H9 (cell line): Measurements from ENCODE around the gene KAZN. TPM values are rescaled to one million over a fixed set of nuclear protein-coding genes. Genes with fewer than 3 reads are reported as not detected.

ENCODE experiments used
- DNase-seq: peaks from one replicate; pipeline ENCODE4 v3.0.0-alpha.2; 2017
- H2AFZ ChIP-seq: one replicate; pipeline ENCODE4 v1.6.1; 2013; ENCODE audit warnings: mild to moderate bottlenecking, low read length, control low read depth, moderate library complexity
- H2AK5ac ChIP-seq: 2 replicates; pipeline ENCODE4 v1.6.1; 2013; ENCODE audit warnings: low read length, control low read depth, mixed read lengths; ENCODE audit not compliant: insufficient read length
- H2BK120ac ChIP-seq: one replicate; pipeline ENCODE4 v1.6.1; 2013; ENCODE audit warnings: low read depth, mild to moderate bottlenecking, low read length, control low read depth, inconsistent platforms; ENCODE audit not compliant: poor library complexity, severe bottlenecking
- H2BK12ac ChIP-seq: 2 replicates; pipeline ENCODE4 v1.6.1; 2013; ENCODE audit warnings: low read length, control low read depth, mixed read lengths, low read depth; ENCODE audit not compliant: insufficient read length
- H2BK15ac ChIP-seq: 2 replicates; pipeline ENCODE4 v1.6.1; 2013; ENCODE audit warnings: low read depth, low read length, control low read depth
- H2BK20ac ChIP-seq: one replicate; pipeline ENCODE4 v1.6.1; 2013; ENCODE audit warnings: low read depth, mild to moderate bottlenecking, low read length, control low read depth, inconsistent platforms; ENCODE audit not compliant: poor library complexity, severe bottlenecking
- H2BK5ac ChIP-seq: 2 replicates; pipeline ENCODE4 v1.6.1; 2013; ENCODE audit warnings: low read length, control low read depth, mixed read lengths; ENCODE audit not compliant: insufficient read length
- H3K14ac ChIP-seq: 2 replicates; pipeline ENCODE4 v1.6.1; 2013; ENCODE audit warnings: low read length, control low read depth; ENCODE audit not compliant: insufficient read depth
- H3K18ac ChIP-seq: 2 replicates; pipeline ENCODE4 v1.6.1; 2013; ENCODE audit warnings: low read depth, mild to moderate bottlenecking, mixed read lengths, low read length, control low read depth; ENCODE audit not compliant: insufficient read length
- H3K23ac ChIP-seq: 2 replicates; pipeline ENCODE4 v1.6.1; 2013; ENCODE audit warnings: low read length, control low read depth, mixed read lengths, low read depth; ENCODE audit not compliant: insufficient read length
- H3K23me2 ChIP-seq: 2 replicates; pipeline ENCODE4 v1.6.1; 2013; ENCODE audit warnings: low read depth, mild to moderate bottlenecking, mixed read lengths, low read length, control low read depth; ENCODE audit not compliant: insufficient read length, poor library complexity, severe bottlenecking
- H3K27ac ChIP-seq: 2 replicates; pipeline ENCODE4 v1.5.1; 2013; ENCODE audit warnings: low read length, control low read depth, mixed read lengths, low read depth; ENCODE audit not compliant: insufficient read length
- H3K27me3 ChIP-seq: 2 replicates; pipeline ENCODE4 v1.6.1; 2013; ENCODE audit warnings: low read length, control low read depth, inconsistent platforms; ENCODE audit not compliant: insufficient read depth
- H3K4ac ChIP-seq: 2 replicates; pipeline ENCODE4 v1.6.1; 2013; ENCODE audit warnings: low read depth, mild to moderate bottlenecking, control low read depth, inconsistent platforms, low read length, moderate library complexity
- H3K4me1 ChIP-seq: 2 replicates; pipeline ENCODE4 v1.6.1; 2013; ENCODE audit warnings: low read length, control low read depth, inconsistent platforms; ENCODE audit not compliant: insufficient read depth
- H3K4me2 ChIP-seq: 2 replicates; pipeline ENCODE4 v1.6.1; 2013; ENCODE audit warnings: low read length, control low read depth, mixed read lengths; ENCODE audit not compliant: insufficient read length, insufficient read depth
- H3K56ac ChIP-seq: 2 replicates; pipeline ENCODE4 v1.6.1; 2013; ENCODE audit warnings: low read depth, mild to moderate bottlenecking, mixed read lengths, low read length, control low read depth; ENCODE audit not compliant: insufficient read length
- H3K79me1 ChIP-seq: 2 replicates; pipeline ENCODE4 v1.6.1; 2013; ENCODE audit warnings: low read depth, mild to moderate bottlenecking, moderate library complexity, low read length, control low read depth, inconsistent platforms; ENCODE audit not compliant: insufficient read depth, poor library complexity, severe bottlenecking
- H3K79me2 ChIP-seq: 2 replicates; pipeline ENCODE4 v1.6.1; 2013; ENCODE audit warnings: low read length, control low read depth, inconsistent platforms; ENCODE audit not compliant: insufficient read depth
- H3K9ac ChIP-seq: 2 replicates; pipeline ENCODE4 v1.6.1; 2013; ENCODE audit warnings: low read length, control low read depth, mixed read lengths; ENCODE audit not compliant: insufficient read length; ENCODE audit errors: extremely low read depth
- H3K9me3 ChIP-seq: one replicate; pipeline ENCODE4 v1.6.1; 2013; ENCODE audit warnings: low read depth, low read length, inconsistent platforms; ENCODE audit not compliant: control insufficient read depth
- H3T11ph ChIP-seq: one replicate; pipeline ENCODE4 v1.6.1; 2013; ENCODE audit warnings: mild to moderate bottlenecking, low read length, control low read depth, inconsistent platforms
- H4K20me1 ChIP-seq: one replicate; pipeline ENCODE4 v1.6.1; 2013; ENCODE audit not compliant: control insufficient read depth, insufficient read length, insufficient read depth
- H4K5ac ChIP-seq: 2 replicates; pipeline ENCODE4 v1.6.1; 2013; ENCODE audit warnings: low read depth, mild to moderate bottlenecking, mixed read lengths, low read length, control low read depth; ENCODE audit not compliant: insufficient read length
- H4K8ac ChIP-seq: replicated peaks from 2 replicates; pipeline ENCODE4 v1.6.1; 2013; ENCODE audit warnings: low read length, control low read depth, mixed read lengths, low read depth; ENCODE audit not compliant: insufficient read length
- H4K91ac ChIP-seq: 2 replicates; pipeline ENCODE4 v1.6.1; 2013; ENCODE audit warnings: low read depth, mild to moderate bottlenecking, moderate library complexity, mixed read lengths, low read length, control low read depth; ENCODE audit not compliant: insufficient read length
- H3K27ac Mint-ChIP-seq, 3 experiments: 2 replicates in 2 of 3; 3 replicates in 1 of 3; pipeline ENCODE4 v1.8.0; 2020 to 2021; ENCODE audit warnings: mixed read lengths in 3 of 3, mild to moderate bottlenecking in 1 of 3, moderate library complexity in 1 of 3
- H3K27me3 Mint-ChIP-seq: 2 replicates; pipeline ENCODE4 v1.8.0; 2021; ENCODE audit warnings: low read depth, mild to moderate bottlenecking, moderate library complexity, mixed read lengths
- H3K36me3 Mint-ChIP-seq, 3 experiments: 2 replicates in 2 of 3; 3 replicates in 1 of 3; pipeline ENCODE4 v1.8.0; 2020 to 2021; ENCODE audit warnings: low read depth in 3 of 3, mixed read lengths in 3 of 3; ENCODE audit not compliant: insufficient read depth in 1 of 3
- H3K4me1 Mint-ChIP-seq, 2 experiments: 2 replicates each; pipeline ENCODE4 v1.8.0; 2020; ENCODE audit warnings: mixed read lengths in 2 of 2
- H3K4me3 Mint-ChIP-seq, 2 experiments: 2 replicates in 1 of 2; 3 replicates in 1 of 2; pipeline ENCODE4 v1.8.0; 2020 to 2021; ENCODE audit warnings: mild to moderate bottlenecking in 2 of 2, mixed read lengths in 2 of 2, moderate library complexity in 1 of 2
- H3K9me3 Mint-ChIP-seq, 2 experiments: 2 replicates in 1 of 2; 3 replicates in 1 of 2; pipeline ENCODE4 v1.8.0; 2020; ENCODE audit warnings: mild to moderate bottlenecking in 2 of 2, mixed read lengths in 2 of 2, moderate library complexity in 1 of 2
- WGBS: extraction: QIAGEN DNeasy Blood & Tissue Kit; methylation state at CpG from one replicate; pipeline ENCODE4 v1.1.7; 2013; ENCODE audit warnings: missing lambda C conversion rate, low lambda C conversion rate, mixed read lengths; ENCODE audit not compliant: insufficient read length; ENCODE audit errors: extremely low coverage; 5-methylcytosine and 5-hydroxymethylcytosine counted together
- total RNA-seq: library from RNA; stranded (reverse); gene quantifications from 2 replicates; pipeline ENCODE4 v1.2.1, GENCODE V29; 2021
- TF ChIP-seq, protein P1 (sequence below): fragments of 200-600 bp; sonication (generic); conservative IDR thresholded peaks from 3 replicates; pipeline ENCODE4 v1.8.0; 2021; ENCODE audit warnings: antibody characterized with exemption, mild to moderate bottlenecking

Gene KAZN
- total RNA-seq, 1 experiment from 2014 or later = 7.6 TPM

DNA sequence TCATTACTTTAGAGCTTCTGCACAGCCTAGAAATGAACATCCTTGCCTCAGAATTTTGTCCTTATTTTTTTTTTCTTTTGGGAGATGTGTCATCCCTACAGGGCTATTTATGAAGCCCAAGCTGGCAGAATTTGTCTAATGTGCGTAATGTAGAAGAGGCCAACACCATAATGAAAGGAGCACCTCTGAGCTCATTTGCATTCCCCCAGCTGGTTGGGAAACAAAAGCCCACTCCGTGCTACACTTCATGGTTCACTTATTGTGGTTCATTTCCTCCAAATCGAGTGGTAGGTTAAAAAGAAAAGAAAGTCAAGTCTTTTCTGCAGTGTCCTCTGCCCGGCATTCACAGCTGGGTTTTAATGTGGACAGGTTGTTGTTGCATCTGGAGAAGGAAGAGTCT, 73.5 kb downstream of the KAZN start:
- peaks cover 5% of the 10 kb centered on the region for H3K27me3 Mint-ChIP-seq
- H2AK5ac ChIP-seq = no peak overlapping the region
- no peak overlapping the region for H3K27ac ChIP-seq
- no peak overlapping the region for H3K4ac ChIP-seq
- no CpG with 5 or more reads among the region's 4 CpGs for WGBS
- H3T11ph ChIP-seq = no peak overlapping the region
- H3K14ac ChIP-seq = no peak overlapping the region
- no peak overlapping the region for H2BK20ac ChIP-seq
- H3K9me3 Mint-ChIP-seq = peaks cover 6% of the 10 kb centered on the region in 2 experiments
- H3K23me2 ChIP-seq = no peaks in the 10 kb centered on the region
- no peak overlapping the region for H3K27ac Mint-ChIP-seq
- TF ChIP-seq, protein P1, sequence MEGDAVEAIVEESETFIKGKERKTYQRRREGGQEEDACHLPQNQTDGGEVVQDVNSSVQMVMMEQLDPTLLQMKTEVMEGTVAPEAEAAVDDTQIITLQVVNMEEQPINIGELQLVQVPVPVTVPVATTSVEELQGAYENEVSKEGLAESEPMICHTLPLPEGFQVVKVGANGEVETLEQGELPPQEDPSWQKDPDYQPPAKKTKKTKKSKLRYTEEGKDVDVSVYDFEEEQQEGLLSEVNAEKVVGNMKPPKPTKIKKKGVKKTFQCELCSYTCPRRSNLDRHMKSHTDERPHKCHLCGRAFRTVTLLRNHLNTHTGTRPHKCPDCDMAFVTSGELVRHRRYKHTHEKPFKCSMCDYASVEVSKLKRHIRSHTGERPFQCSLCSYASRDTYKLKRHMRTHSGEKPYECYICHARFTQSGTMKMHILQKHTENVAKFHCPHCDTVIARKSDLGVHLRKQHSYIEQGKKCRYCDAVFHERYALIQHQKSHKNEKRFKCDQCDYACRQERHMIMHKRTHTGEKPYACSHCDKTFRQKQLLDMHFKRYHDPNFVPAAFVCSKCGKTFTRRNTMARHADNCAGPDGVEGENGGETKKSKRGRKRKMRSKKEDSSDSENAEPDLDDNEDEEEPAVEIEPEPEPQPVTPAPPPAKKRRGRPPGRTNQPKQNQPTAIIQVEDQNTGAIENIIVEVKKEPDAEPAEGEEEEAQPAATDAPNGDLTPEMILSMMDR = no peak
- H3K9ac ChIP-seq = no peak overlapping the region
- no peak overlapping the region for H4K8ac ChIP-seq
- no peaks in the 10 kb centered on the region for H4K20me1 ChIP-seq
- no peak overlapping the region for H3K4me3 Mint-ChIP-seq
- H3K4me2 ChIP-seq = no peak overlapping the region
- peaks cover 5 to 7% (median 6%) of the 10 kb centered on the region in 3 experiments; a peak in 5 of 7 replicates for H3K36me3 Mint-ChIP-seq
- peaks cover 6 to 21% of the 10 kb centered on the region in 2 experiments for H3K4me1 Mint-ChIP-seq
- H3K9me3 ChIP-seq = peaks cover 8% of the 10 kb centered on the region
- no peak overlapping the region for H3K56ac ChIP-seq
- no peak overlapping the region for H2BK15ac ChIP-seq
- no peak overlapping the region for H4K91ac ChIP-seq
- H2BK5ac ChIP-seq = no peak overlapping the region
- no peak overlapping the region for H2AFZ ChIP-seq
- H2BK120ac ChIP-seq = no peak overlapping the region
- no peak for DNase-seq
- no peak overlapping the region for H4K5ac ChIP-seq
- H3K23ac ChIP-seq = no peak overlapping the region
- H3K27me3 ChIP-seq = no peaks in the 10 kb centered on the region
- H3K79me1 ChIP-seq = no peaks in the 10 kb centered on the region
- no peaks in the 10 kb centered on the region for H3K4me1 ChIP-seq
- no peak overlapping the region for H3K18ac ChIP-seq
- H3K79me2 ChIP-seq = no peaks in the 10 kb centered on the region
- H2BK12ac ChIP-seq = no peak overlapping the region
